Heart right ventricle (tissue), 16 donors: Measurements from ENCODE around the gene DUSP22. TPM values are rescaled to one million over a fixed set of nuclear protein-coding genes. Genes with fewer than 3 reads are reported as not detected.
"Not testable (repeated sequence)": the region's sequence is repeated elsewhere in the genome, so short reads cannot be mapped to it uniquely, and the experiment has no call there.

Experiments
- ATAC-seq, 8 donors: fragments of 200-7000 bp; cut with Tn5 transposase; one replicate each; pipeline ENCODE4 v1.9.1; 2020; ENCODE audit warnings: mild to moderate bottlenecking in 8 of 8, moderate library complexity in 8 of 8, moderate number of reproducible peaks in 1 of 8
- DNase-seq, 2 donors: peaks; one replicate each; pipeline ENCODE4 v3.0.0-alpha.2; 2020
- H3K27ac ChIP-seq, 10 donors: fragments of 200-600 bp; sonication (generic) in 2 of 10; one replicate each; pipeline versions ENCODE4 v1.5.0 to v1.8.0; 2020 to 2022; ENCODE audit warnings: mild to moderate bottlenecking in 3 of 10
- H3K27me3 ChIP-seq, 7 donors: fragments of 200-600 bp; one replicate each; pipeline ENCODE4 v1.8.0; 2021 to 2022; ENCODE audit warnings: mild to moderate bottlenecking in 2 of 7
- H3K36me3 ChIP-seq, 9 donors: fragments of 200-600 bp; sonication (generic) in 1 of 9; one replicate each; pipeline versions ENCODE4 v1.5.0 to v1.8.0; 2020 to 2022; ENCODE audit warnings: mild to moderate bottlenecking in 2 of 9
- H3K4me1 ChIP-seq, 9 donors: fragments of 200-600 bp; sonication (generic) in 1 of 9; one replicate each; pipeline versions ENCODE4 v1.5.0 to v1.8.0; 2020 to 2022; ENCODE audit warnings: mild to moderate bottlenecking in 4 of 9
- H3K4me3 ChIP-seq, 10 donors: fragments of 200-600 bp; sonication (generic) in 2 of 10; one replicate each; pipeline versions ENCODE4 v1.5.0 to v1.8.0; 2020 to 2022; ENCODE audit warnings: mild to moderate bottlenecking in 7 of 10, moderate library complexity in 2 of 10
- H3K9me3 ChIP-seq, 11 donors: fragments of 200-600 bp in 10 of 11; sonication (generic) in 2 of 11; one replicate each; pipeline versions ENCODE4 v1.5.0 to v1.8.0; 2013 to 2022; ENCODE audit warnings: mild to moderate bottlenecking in 2 of 11, control low read depth in 1 of 11, moderate library complexity in 1 of 11
- WGBS, 2 donors: extraction: QIAGEN DNeasy Blood & Tissue Kit; methylation state at CpG; one replicate each; pipeline ENCODE4 v1.1.7; 2013; ENCODE audit warnings: inconsistent platforms in 1 of 2; 5-methylcytosine and 5-hydroxymethylcytosine counted together
- intact Hi-C, 10 donors: fragments of 100-400 bp; cut with DNase I; formaldehyde crosslinking; loops; one replicate each; pipeline versions ENCODE4 v1.11.1 to v1.14.2; 2022
- polyA plus RNA-seq, 2 donors: library from polyadenylated mRNA; stranded (reverse); fragments of 200-250 nt; gene quantifications; one replicate each; pipeline ENCODE4 v1.2.3, GENCODE V29; 2013
- total RNA-seq, 10 donors: library from RNA; stranded (reverse); fragmentation: NEBNext Ultra II Directional in 3 of 10; extraction: Animal tissue kit (Norgen Biotek cat#: 25700) in 3 of 10; gene quantifications; one replicate each; pipeline versions ENCODE4 v1.2.1 to v1.2.4, GENCODE V29; 2021 to 2023
- TF ChIP-seq, protein P1 (sequence below), 9 donors: fragments of 200-600 bp; sonication (generic) in 2 of 9; IDR thresholded peaks; one replicate each; pipeline versions ENCODE4 v1.5.0 to v1.8.0; 2021 to 2022; ENCODE audit warnings: antibody characterized with exemption in 9 of 9, mild to moderate bottlenecking in 5 of 9, moderate library complexity in 1 of 9
- donor health status: Arrhythmogenic right ventricular cardiomyopathy.
- donor health status: ischemic (EF 13 %, LVEDD 7.1; RV severe dilation, severe dysfunction).
- donor health status: healthy with polysubstance abuse.
- donor health status: DM: no; HTN: yes; CAD: no.
- donor health status: DM: no; HTN: no; CAD: no.
- donor health status: ischemic (EF 25% LVEDD 6.9; RV normal size, moderate dysfunction).
- donor health status: ischemic (EF 25% LVEDD 5.7; RV mildly dilated, moderate dysfunction).
- donor health status: healthy.
- donor health status: DM: yes; HTN: yes; CAD: no.
- donor health status: Ischemic cardiomyopathy.
- donor health status: ischemic (EF 35%, LVEDD 5.7; RV mildly dilated, moderate dysfunction).
- donor health status: nonischemic (EF 11% LVEDD 7.7; RV severe dilation, severe dysfunction).
- donor health status: DM: yes; HTN: yes; CAD: no.
- donor health status: PGD.
- donor health status: ischemic (EF 29% LVEDD 5.4; RV normal size, mild dysfunction).
- donor health status: nonischemic (EF 23%, LVEDD 6.1; RV moderate dilation, normal function).

DUSP22 gene
- total and polyA plus RNA-seq, 12 donors: 32.0 to 70.4 (median 51.9) TPM

GRCh38 chr6:324116-324728 lies 31.9 kb downstream of the DUSP22 start:
- intact Hi-C loops: no loop called here
- TF ChIP-seq, protein P1, sequence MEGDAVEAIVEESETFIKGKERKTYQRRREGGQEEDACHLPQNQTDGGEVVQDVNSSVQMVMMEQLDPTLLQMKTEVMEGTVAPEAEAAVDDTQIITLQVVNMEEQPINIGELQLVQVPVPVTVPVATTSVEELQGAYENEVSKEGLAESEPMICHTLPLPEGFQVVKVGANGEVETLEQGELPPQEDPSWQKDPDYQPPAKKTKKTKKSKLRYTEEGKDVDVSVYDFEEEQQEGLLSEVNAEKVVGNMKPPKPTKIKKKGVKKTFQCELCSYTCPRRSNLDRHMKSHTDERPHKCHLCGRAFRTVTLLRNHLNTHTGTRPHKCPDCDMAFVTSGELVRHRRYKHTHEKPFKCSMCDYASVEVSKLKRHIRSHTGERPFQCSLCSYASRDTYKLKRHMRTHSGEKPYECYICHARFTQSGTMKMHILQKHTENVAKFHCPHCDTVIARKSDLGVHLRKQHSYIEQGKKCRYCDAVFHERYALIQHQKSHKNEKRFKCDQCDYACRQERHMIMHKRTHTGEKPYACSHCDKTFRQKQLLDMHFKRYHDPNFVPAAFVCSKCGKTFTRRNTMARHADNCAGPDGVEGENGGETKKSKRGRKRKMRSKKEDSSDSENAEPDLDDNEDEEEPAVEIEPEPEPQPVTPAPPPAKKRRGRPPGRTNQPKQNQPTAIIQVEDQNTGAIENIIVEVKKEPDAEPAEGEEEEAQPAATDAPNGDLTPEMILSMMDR (IDR thresholded peaks at IDR 0.05): no peak
- DNase-seq: no peak

DNA sequence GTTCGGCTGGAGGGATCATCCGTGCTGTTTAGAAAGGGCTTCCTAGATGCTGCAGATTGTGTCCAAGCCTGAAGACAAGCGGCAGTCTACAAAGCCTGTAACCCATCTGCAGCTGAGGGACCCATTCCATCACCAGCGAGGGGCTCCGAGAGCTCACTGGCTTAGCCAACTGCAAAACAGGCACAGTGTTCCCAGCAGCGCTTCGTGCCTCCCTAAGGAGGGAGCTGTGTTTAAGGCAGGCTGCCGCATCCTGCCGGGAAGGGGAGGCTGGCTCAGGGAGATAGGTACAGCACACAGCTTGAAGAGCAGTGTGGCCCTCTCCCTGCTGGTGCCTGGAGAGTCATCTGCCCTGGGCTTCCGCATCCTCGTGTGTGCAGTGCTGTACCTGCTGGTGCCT lies 32.4 kb downstream of the DUSP22 start:
- H3K4me3 ChIP-seq: no peak overlapping the region
- no peaks in the 10 kb centered on the region for H3K9me3 ChIP-seq
- intact Hi-C loops: no loop called here
- no peak overlapping the region for H3K27ac ChIP-seq
- WGBS, 2 donors: 74 to 79% methylated on average over 11 of the region's 11 CpGs
- no peaks in the 10 kb centered on the region for H3K27me3 ChIP-seq
- peaks cover 0 to 8% (median 0%) of the 10 kb centered on the region in 9 donors for H3K36me3 ChIP-seq
- peak in 1 of 8 donors; percentile 4 for ATAC-seq
- TF ChIP-seq, protein P1 (IDR thresholded peaks at IDR 0.05): no peak
- DNase-seq: no peak
- peaks cover 2 to 62% (median 31%) of the 10 kb centered on the region in 9 donors for H3K4me1 ChIP-seq

More at GRCh38 chr6:324116-324728, 31.9 kb downstream of the DUSP22 start:
- ATAC-seq: peak in 6 of 8 donors; percentile 6 to 27 (median 18)
- peaks cover 0 to 8% (median 0%) of the 10 kb centered on the region in 9 donors for H3K36me3 ChIP-seq
- H3K4me1 ChIP-seq: peaks cover 2 to 62% (median 31%) of the 10 kb centered on the region in 9 donors
- H3K9me3 ChIP-seq: no peaks in the 10 kb centered on the region
- H3K27me3 ChIP-seq: no peaks in the 10 kb centered on the region
- 65 to 69% methylated on average over 19 of the region's 19 CpGs for WGBS, 2 donors
- H3K4me3 ChIP-seq: no peak overlapping the region
- H3K27ac ChIP-seq: no peak overlapping the region

- DNase-seq, H3K9me3 ChIP-seq, H3K36me3 ChIP-seq, ATAC-seq, intact Hi-C loops, H3K27me3 ChIP-seq, H3K27ac ChIP-seq, H3K4me3 ChIP-seq: not testable (repeated sequence)
- 87% methylated on average over 16 of the region's 16 CpGs for WGBS, 2 donors
- peaks cover 2 to 62% (median 31%) of the 10 kb centered on the region in 9 donors for H3K4me1 ChIP-seq
Observed at GRCh38 chr6:325161-325860, 33.0 kb downstream of the DUSP22 start.

- H3K27ac ChIP-seq, intact Hi-C loops, H3K9me3 ChIP-seq, H3K36me3 ChIP-seq, H3K4me3 ChIP-seq, H3K27me3 ChIP-seq, ATAC-seq, DNase-seq: not testable (repeated sequence)
- peaks cover 2 to 60% (median 31%) of the 10 kb centered on the region in 9 donors for H3K4me1 ChIP-seq
- 66 to 73% methylated on average over 9 of the region's 9 CpGs for WGBS, 2 donors
Observed at GRCh38 chr6:326066-326465, 33.8 kb downstream of the DUSP22 start.

- H3K27ac ChIP-seq: peak overlapping the region in 1 of 10 donors; percentile 32
- 84 to 89% methylated on average over 13 of the region's 13 CpGs for WGBS, 2 donors
- TF ChIP-seq, protein P1 (IDR thresholded peaks at IDR 0.05): no peak
- no peaks in the 10 kb centered on the region for H3K27me3 ChIP-seq
- intact Hi-C loops: no loop called here
- no peaks in the 10 kb centered on the region for H3K9me3 ChIP-seq
- ATAC-seq (peak in 6 of 8 donors; percentile 2 to 36 (median 6)), DNase-seq (no peak)
- H3K4me3 ChIP-seq: no peak overlapping the region
- peaks cover 2 to 54% (median 36%) of the 10 kb centered on the region in 9 donors for H3K4me1 ChIP-seq
- peaks cover 0 to 8% (median 0%) of the 10 kb centered on the region in 9 donors for H3K36me3 ChIP-seq
Observed at GRCh38 chr6:326896-327537, 34.7 kb downstream of the DUSP22 start.
